GM12878 (cell line): ENCODE data around the gene SIK3.

Experiments used
- CHD2 ChIP-seq: IDR thresholded peaks from 2 replicates; pipeline ENCODE4 v1.6.1; 2011; ENCODE audit warnings: low read depth, low read length, improper control_type of control experiment, borderline replicate concordance
- CTCF ChIP-seq, 3 experiments: IDR thresholded peaks in 2 of 3; conservative IDR thresholded peaks in 1 of 3; 2 replicates each; pipeline ENCODE4 v1.5.1; 2011; ENCODE audit warnings: low read depth in 3 of 3, low read length in 3 of 3, mild to moderate bottlenecking in 3 of 3, control low read depth in 2 of 3, moderate library complexity in 2 of 3, inconsistent platforms in 1 of 3, mixed read lengths in 1 of 3; ENCODE audit not compliant: control insufficient read depth in 2 of 3, insufficient read depth in 1 of 3; ENCODE audit errors: extremely low read depth in 1 of 3
- HDAC2 ChIP-seq: fragments of 200-600 bp; sonication (generic); IDR thresholded peaks from 2 replicates; pipeline ENCODE4 v1.6.1; 2017
- MYC ChIP-seq: IDR thresholded peaks from 2 replicates; pipeline ENCODE4 v1.6.1; 2011; ENCODE audit warnings: mild to moderate bottlenecking, low read length, moderate library complexity, inconsistent platforms; ENCODE audit not compliant: insufficient read depth, insufficient replicate concordance, insufficient read length, severe bottlenecking
- NFXL1 ChIP-seq: fragments of 450-650 bp; IDR thresholded peaks from 2 replicates; pipeline ENCODE4 v1.6.1; 2017; ENCODE audit warnings: antibody characterized with exemption, mild to moderate bottlenecking, borderline replicate concordance
- POLR2AphosphoS5 ChIP-seq: IDR thresholded peaks from 2 replicates; pipeline ENCODE4 v1.6.1; 2011; ENCODE audit warnings: mild to moderate bottlenecking, low read length, inconsistent platforms
- REST ChIP-seq: IDR thresholded peaks from 2 replicates; pipeline ENCODE4 v1.6.1; 2012; ENCODE audit warnings: mild to moderate bottlenecking, low read depth, low read length
- STAT1 ChIP-seq: fragments of 450-650 bp; conservative IDR thresholded peaks from 2 replicates; pipeline ENCODE4 v1.6.1; 2014; ENCODE audit warnings: antibody characterized with exemption, mild to moderate bottlenecking
- ZBTB40 ChIP-seq: fragments of 450-650 bp; IDR thresholded peaks from 2 replicates; pipeline ENCODE4 v1.6.1; 2016; ENCODE audit warnings: mild to moderate bottlenecking, moderate library complexity, borderline replicate concordance
- ZNF24 ChIP-seq: fragments of 450-650 bp; IDR thresholded peaks from 2 replicates; pipeline ENCODE4 v1.6.1; 2017; ENCODE audit warnings: antibody characterized with exemption, mild to moderate bottlenecking
- ZNF274 ChIP-seq: IDR thresholded peaks from one replicate; pipeline ENCODE4 v1.8.0; 2011; ENCODE audit not compliant: insufficient read length, insufficient read depth
- ZNF592 ChIP-seq: fragments of 450-650 bp; IDR thresholded peaks from 2 replicates; pipeline ENCODE4 v1.6.1; 2017; ENCODE audit warnings: mild to moderate bottlenecking, moderate library complexity

- TF ChIP-seq NFXL1 (no peak), POLR2AphosphoS5 (no peak), STAT1 (no peak), MYC (no peak), ZNF24 (no peak), CTCF (IDR thresholded peaks at IDR 0.05 in 2 of 3, conservative IDR thresholded peaks at IDR 0.05 in 1 of 3; ENCODE audit: control insufficient read depth in 2 of 3, extremely low read depth in 1 of 3, insufficient read depth in 1 of 3, low read depth in 3 of 3, low read length in 3 of 3) (no peak), HDAC2 (no peak), REST (no peak), ZNF592 (no peak), CHD2 (no peak), ZBTB40 (no peak), ZNF274 (no peak)
Measured at GRCh38 chr11:116939499-116939898, 158.7 kb downstream of the SIK3 start.
